Ishikawa (cell line): Measurements from ENCODE around the gene ADGRG6.

Source experiments
- CEBPB ChIP-seq: IDR thresholded peaks from 2 replicates; pipeline ENCODE4 v1.6.1; 2012
- CREB1 ChIP-seq: IDR thresholded peaks from 2 replicates; pipeline ENCODE4 v1.6.1; 2012; ENCODE audit warnings: low read depth
- EGR1 ChIP-seq: IDR thresholded peaks from 2 replicates; pipeline ENCODE4 v1.6.1; 2012
- EP300 ChIP-seq: IDR thresholded peaks from 2 replicates; pipeline ENCODE4 v1.6.1; 2012; ENCODE audit warnings: borderline replicate concordance
- FOXM1 ChIP-seq: IDR thresholded peaks from 2 replicates; pipeline ENCODE4 v1.6.1; 2012; ENCODE audit warnings: low read depth, borderline replicate concordance
- NFIC ChIP-seq: IDR thresholded peaks from 2 replicates; pipeline ENCODE4 v1.6.1; 2012
- RAD21 ChIP-seq: IDR thresholded peaks from 2 replicates; pipeline ENCODE4 v1.6.1; 2012; ENCODE audit warnings: low read depth
- TAF1 ChIP-seq: IDR thresholded peaks from 2 replicates; pipeline ENCODE4 v1.6.1; 2012; ENCODE audit warnings: low read depth, mild to moderate bottlenecking
- TCF12 ChIP-seq: IDR thresholded peaks from 2 replicates; pipeline ENCODE4 v1.6.1; 2012; ENCODE audit warnings: low read depth
- TEAD4 ChIP-seq: IDR thresholded peaks from 2 replicates; pipeline ENCODE4 v1.6.1; 2012
- USF1 ChIP-seq: IDR thresholded peaks from 2 replicates; pipeline ENCODE4 v1.6.1; 2012
- YY1 ChIP-seq: IDR thresholded peaks from 2 replicates; pipeline ENCODE4 v1.6.1; 2012; ENCODE audit warnings: low read depth
- ZBTB7A ChIP-seq: IDR thresholded peaks from 2 replicates; pipeline ENCODE4 v1.6.1; 2012; ENCODE audit warnings: low read depth
- TF ChIP-seq, protein P1 (sequence below): IDR thresholded peaks from 2 replicates; pipeline ENCODE4 v1.6.1; 2012
- TF ChIP-seq, protein P2 (sequence below): IDR thresholded peaks from 2 replicates; pipeline ENCODE4 v1.6.1; 2012; ENCODE audit warnings: low read depth, mild to moderate bottlenecking

ADGRG6 gene

GRCh38 chr6:142306736-142307135 lies 4.9 kb downstream of the ADGRG6 start:
- TF ChIP-seq, protein P1, sequence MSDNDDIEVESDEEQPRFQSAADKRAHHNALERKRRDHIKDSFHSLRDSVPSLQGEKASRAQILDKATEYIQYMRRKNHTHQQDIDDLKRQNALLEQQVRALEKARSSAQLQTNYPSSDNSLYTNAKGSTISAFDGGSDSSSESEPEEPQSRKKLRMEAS = no peak
- no peak for TF ChIP-seq CEBPB
- no peak for TF ChIP-seq TCF12
- no peak for TF ChIP-seq EP300
- no peak for TF ChIP-seq TAF1
- TF ChIP-seq YY1 = no peak
- TF ChIP-seq USF1 = no peak
- TF ChIP-seq, protein P2, sequence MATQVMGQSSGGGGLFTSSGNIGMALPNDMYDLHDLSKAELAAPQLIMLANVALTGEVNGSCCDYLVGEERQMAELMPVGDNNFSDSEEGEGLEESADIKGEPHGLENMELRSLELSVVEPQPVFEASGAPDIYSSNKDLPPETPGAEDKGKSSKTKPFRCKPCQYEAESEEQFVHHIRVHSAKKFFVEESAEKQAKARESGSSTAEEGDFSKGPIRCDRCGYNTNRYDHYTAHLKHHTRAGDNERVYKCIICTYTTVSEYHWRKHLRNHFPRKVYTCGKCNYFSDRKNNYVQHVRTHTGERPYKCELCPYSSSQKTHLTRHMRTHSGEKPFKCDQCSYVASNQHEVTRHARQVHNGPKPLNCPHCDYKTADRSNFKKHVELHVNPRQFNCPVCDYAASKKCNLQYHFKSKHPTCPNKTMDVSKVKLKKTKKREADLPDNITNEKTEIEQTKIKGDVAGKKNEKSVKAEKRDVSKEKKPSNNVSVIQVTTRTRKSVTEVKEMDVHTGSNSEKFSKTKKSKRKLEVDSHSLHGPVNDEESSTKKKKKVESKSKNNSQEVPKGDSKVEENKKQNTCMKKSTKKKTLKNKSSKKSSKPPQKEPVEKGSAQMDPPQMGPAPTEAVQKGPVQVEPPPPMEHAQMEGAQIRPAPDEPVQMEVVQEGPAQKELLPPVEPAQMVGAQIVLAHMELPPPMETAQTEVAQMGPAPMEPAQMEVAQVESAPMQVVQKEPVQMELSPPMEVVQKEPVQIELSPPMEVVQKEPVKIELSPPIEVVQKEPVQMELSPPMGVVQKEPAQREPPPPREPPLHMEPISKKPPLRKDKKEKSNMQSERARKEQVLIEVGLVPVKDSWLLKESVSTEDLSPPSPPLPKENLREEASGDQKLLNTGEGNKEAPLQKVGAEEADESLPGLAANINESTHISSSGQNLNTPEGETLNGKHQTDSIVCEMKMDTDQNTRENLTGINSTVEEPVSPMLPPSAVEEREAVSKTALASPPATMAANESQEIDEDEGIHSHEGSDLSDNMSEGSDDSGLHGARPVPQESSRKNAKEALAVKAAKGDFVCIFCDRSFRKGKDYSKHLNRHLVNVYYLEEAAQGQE = no peak
- TF ChIP-seq ZBTB7A = no peak

- TF ChIP-seq EP300 = no peak
- TF ChIP-seq USF1 = no peak
- TF ChIP-seq NFIC = no peak
- TF ChIP-seq, protein P2 = no peak
- no peak for TF ChIP-seq TAF1
- no peak for TF ChIP-seq CEBPB
- TF ChIP-seq EGR1 = no peak
- TF ChIP-seq TCF12 = no peak
- TF ChIP-seq TEAD4 = no peak
- no peak for TF ChIP-seq YY1
- TF ChIP-seq FOXM1 = no peak
- no peak for TF ChIP-seq RAD21
- TF ChIP-seq CREB1 = no peak
- no peak for TF ChIP-seq ZBTB7A
- TF ChIP-seq, protein P1 = no peak
These were observed 6.3 kb downstream of the ADGRG6 start for GRCh38 chr6:142307963-142308748.

DNA sequence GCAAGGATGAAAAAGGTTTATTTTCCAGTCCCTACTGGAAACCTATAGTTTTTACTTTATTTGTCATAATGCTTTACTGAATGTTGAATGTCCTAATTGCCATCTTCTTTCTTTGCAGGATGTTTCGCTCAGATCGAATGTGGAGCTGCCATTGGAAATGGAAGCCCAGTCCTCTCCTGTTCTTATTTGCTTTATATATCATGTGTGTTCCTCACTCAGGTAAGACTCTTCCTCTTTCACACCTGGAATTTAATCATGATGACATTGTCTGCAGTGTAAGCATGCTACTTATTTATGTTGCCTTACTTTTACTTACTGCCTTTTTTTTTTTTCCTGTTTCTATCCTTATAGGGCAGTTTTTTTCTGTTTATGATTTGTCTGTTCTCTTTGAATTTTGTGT lies 7.6 kb downstream of the ADGRG6 start:
- TF ChIP-seq CREB1 = no peak

GRCh38 chr6:142313284-142313683 lies 11.5 kb downstream of the ADGRG6 start:
- TF ChIP-seq NFIC (no peak), USF1 (no peak), TEAD4 (no peak), FOXM1 (no peak), TCF12 (no peak), ZBTB7A (no peak), TAF1 (no peak), CEBPB (no peak), EP300 (no peak), YY1 (no peak), CREB1 (no peak)
- TF ChIP-seq, protein P2 = no peak
